Fibroblast of skin of left biceps (primary cell): ENCODE results near the gene THRB.

Experiments
- DNase-seq, 2 experiments: peaks; one replicate each; pipeline ENCODE4 v3.0.0-alpha.2; 2013; ENCODE audit warnings: low read depth in 2 of 2

THRB gene

DNA sequence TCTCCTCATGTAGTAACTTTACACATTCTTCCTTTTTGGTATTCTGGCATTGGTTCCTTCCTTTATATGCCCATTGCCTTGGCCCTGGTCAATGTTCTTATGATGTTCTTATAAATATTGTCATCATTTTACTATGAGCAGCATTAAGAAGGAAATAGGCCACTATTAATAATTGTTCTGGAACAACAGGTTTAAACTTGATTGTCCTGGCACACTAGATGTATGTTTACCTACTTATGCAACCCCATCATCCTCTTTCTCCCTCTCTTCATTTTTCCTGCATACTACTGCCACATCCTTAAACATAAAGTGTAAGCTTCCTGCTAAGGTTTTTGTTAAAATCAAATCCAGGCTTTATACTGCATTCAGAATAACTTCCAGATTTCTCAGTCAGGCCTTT is 114.7 kb downstream of the THRB start:
- no peak for DNase-seq

DNA sequence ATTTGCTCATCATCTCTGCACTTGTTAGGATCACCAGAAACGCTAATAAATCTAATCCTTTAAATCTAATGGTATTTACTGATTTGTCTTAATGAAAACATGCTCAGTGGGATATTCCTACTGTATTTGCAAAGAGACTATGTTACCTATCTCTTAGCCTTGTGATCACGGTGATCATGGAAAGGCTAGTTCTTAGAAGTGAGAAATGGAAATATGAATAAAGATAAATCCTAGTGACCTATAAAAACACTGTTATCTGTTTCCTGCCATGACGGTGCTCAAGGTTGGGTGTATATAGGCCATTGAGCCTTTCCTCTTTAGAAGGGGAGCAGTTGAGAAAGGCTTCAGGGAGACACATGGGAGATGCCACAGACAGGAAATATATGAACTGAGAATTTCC is 116.3 kb downstream of the THRB start:
- DNase-seq = no peak

DNA sequence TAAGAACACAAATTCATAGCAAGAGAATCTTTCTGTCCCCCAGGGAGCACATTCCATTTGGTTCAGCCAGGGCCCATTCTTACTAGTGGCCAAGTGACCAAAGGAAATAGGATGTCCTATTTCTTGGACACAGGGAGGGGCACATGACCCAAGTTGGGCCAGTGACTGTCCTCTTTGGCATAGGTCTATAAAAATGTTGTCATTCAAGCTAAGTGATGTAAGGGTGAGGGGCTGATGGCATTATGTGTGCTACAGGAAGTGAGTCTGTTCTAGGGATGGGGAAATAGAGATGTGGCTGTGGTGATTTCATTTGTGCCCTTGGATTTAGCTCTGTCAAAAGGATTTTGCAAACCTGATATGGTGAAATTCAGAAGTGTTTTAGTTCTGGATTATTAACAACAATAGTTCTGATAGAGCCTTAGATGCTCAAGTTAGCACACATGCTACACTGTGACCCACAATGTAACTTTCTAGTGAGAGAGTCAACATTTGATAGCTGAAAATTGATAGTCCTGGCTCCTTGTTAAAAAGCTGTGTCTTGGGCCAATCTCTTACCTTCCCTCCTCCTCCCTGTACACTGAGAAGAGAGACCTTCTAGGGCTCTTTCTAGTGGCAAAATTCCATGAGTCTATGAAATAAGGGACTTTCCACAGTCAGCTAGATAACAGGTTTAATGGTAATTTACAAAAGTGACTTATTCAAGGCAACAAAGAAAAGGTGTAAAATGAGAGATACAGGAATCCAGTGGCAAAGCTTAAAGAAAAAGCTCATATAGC is 117.2 kb downstream of the THRB start:
- DNase-seq = no peak

DNA sequence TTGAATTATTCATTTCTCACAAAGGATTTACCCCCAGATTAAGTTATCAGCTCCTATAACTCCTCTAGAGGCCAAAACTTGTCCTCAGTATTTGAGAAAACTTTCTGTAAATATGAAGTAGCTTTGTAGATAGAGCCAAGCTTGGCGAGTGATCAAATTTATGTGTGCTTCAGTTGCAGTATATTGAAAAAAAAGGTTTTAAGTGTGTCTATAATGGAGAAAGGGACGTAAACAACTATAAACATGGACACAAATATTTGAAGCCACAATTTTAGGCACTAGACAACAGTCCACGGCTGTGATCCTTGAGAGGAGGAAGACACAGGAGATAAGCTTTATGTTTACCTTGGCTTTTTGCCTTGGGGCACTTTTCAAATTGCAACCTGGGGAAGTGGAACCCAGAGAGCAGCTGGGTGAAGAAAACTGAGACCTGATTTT is 118.7 kb downstream of the THRB start:
- no peak for DNase-seq

DNA sequence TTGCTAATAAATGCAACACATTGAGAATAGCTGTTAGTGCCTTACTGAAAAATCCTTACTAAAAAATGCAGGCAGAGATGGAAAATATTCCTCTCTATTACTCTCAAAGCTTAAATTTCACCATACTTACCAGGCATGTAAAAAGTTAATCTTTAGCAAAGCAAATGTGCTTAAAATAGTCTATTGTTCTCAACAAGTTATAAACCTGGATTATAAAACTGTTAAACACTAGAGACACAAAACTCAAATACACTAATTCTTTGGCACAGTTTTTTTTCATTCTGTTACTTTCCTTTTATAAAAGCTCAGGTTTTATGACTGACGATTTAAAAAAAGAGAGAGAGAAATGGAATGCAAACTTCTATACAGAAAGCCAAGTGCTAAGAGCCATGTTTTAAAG is 119.8 kb downstream of the THRB start:
- no peak for DNase-seq

DNA sequence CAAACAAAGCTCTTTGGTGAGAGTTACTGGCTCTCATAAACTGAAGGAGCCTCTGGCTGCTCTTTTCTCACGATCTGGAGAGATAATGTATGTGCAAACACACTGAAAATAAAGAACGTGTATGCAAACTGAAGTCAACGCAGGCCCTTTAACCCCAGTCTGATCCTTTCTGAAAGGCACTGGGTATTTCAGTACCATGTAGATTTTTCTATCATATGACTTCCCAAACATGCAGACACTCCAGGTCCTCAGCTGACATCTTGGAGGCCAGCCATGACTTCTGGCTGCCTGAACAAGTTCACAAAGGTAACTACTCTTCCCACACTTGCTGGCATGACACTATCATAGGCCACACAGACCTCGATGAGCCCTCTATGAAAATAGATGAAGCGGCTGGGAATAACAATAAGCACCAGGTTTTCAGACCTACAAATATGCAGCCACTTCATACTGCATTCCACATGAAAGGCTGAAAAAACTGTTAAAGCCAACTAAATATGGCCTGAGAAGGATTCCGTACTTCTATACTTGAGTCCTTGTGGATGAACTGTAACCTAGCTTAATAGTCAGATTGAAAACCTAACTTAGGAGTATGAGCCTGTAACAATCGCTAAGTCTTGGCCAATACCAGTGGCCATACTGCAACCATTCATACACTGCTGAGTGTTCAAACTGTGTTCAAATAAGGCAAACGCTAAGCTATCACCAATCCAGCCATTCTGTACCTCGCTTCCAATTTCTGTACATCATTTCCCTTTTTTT is 121.3 kb downstream of the THRB start:
- DNase-seq = no peak

DNA sequence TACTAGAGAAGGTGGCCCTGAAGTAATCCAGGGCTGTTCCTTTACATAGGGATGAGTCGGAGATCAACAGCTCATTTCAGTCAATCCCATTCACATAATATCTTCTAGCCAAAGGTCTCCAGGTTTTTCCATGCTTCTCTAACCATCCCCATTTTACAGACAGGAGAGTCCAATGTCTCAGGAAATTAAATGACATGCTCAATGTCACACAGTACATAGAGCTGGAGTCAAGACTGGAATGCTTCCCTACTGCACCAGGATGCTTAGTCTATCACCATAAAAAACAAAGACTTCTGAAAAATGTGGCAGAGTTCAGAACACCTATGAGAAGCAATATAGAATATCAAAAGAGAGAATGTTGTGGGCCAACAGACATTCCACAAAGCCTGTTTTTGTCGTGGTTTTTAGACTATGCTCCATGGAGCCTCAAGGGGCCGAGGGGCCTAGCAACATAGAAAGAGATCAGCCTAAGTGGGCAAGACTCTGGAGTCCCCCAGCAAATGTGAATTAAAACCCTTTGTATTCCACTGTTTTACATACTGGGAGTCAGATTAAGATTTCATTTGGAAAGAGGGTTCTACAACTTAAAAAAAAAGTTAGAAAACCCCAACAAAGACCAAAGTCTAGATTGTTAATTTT is 122.0 kb downstream of the THRB start:
- no peak for DNase-seq

DNA sequence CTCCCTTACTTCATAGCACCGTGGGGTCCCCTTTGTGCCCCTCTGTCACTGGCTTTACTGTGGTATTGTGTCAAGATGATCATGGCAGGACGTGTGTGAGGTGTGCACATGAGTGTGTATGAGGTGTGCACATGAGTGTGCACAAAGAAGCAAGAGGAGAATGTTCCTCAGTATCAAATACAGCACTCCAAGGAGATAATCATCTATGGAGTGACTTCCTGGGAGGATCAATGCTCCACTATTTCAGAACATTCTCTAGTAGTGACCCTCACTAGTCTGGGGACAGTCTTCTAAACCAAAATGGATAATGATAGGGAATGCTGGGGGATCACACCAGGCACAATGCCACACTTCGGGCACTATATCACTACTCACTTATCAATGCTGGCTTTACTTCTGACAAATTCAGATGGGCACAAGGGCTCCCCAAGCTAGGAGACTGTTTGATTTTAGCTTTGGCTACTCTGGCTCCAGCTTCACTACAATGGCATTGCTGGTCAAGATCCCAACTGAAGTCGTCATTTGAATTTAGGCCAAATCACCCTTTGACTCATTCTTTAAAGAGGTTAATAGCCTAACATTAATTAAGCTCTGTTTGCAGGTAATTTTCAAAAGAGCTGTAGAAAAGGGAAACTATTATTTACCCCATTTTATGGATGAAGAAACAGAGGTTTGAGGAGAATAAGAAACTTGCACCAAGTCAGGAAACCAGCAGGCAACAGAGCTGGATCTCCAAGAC is 124.1 kb downstream of the THRB start:
- DNase-seq = no peak

DNA sequence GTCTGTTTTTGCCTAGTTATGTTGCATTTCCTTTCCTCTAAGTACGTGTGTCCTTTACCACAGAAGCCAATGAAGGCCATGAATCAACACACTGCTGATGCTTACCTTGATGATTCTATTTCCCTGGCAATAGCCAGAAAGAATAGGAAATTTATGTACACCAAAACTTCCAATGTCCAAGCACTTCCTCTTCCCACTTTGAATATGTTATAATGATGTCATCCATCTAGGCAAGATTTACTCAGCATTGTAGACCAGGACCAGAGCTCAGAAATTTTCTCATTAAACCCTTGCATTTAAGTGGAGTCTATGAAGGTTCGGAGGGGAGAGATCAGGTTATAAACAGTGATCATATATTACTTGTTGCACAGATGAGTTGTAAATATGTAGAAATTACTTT is 126.0 kb downstream of the THRB start:
- DNase-seq = no peak

DNA sequence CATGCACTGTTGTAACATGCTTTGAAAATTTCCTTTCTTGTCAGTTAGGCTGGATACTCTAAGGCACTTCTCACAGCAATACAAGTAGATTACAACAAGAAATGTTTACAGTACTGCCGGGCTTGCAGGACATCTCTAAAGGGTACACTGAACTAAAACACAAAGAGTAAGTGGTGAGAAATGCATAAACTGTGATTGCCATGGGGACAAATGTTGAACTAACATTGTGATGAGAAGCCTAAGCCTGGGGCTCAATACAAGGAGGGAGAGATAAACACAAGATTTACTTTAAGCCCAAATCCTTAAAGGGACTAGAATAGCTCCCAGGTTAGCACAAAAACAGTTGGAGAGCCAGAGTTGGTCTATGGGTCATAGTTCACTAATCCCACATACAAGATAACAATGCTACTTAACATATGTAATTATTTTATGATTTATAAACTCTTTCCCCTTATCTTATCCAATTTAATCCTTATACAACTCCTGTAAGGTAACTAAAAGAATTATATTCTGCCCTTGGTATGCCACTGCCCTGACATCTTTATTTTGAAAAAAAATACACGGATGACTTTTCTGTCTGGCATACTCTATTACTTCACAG is 126.9 kb downstream of the THRB start:
- no peak for DNase-seq

DNA sequence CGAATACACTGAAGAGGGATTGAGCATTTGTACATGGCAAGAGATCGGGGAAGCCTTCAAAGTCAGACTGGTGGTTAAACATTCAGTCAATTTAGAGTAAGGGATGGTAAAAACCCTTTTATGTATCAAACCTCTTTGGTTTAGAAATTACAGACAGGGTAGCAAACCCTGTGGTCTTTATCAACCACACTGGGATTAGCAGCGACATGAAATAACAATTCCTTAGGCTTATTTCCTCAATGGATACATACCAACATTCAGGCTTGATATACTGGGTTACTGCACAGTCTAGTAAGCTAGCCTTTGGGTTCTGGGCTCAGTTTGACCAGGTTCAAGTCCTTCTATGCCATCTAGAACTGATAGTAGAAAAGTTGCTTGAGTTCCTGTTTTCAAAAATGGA is 127.4 kb downstream of the THRB start:
- DNase-seq = no peak

DNA sequence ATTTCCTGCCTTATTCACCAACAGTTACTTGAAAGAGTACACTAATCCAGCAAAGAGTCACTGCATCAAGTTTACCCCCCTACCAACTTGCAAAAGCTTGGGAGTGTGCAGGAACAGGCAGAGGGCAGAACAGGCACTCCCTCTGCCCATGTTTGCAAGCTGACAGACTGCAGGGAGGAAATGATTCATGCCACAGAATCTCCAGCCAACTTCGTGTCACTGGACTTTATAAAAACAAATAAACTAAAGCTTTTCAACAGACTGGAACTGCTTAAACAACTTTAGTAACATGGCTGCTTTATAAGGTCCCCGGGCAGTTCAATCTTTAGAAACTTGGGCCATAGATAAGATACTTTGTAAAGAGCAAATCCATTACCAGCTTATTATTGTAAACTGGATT is 129.5 kb downstream of the THRB start:
- no peak for DNase-seq

DNA sequence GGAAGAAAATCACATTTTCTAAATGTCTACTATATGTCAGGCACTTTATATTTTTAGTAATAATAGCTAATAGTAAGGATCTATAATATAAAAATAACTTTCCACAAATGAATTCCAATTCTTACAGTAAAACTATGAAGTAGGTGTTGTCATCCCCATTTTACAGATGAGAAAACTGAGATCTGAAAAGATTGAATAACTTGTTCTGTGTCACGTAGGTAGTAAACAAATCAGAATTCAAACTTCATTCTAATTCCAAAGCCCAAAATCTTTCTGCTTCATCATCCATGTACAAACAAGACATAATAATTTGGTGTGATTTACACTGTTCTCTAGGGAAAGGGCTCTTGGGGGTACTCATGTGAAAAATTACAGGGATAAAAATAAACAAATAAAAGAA is 130.3 kb downstream of the THRB start:
- DNase-seq = no peak

DNA sequence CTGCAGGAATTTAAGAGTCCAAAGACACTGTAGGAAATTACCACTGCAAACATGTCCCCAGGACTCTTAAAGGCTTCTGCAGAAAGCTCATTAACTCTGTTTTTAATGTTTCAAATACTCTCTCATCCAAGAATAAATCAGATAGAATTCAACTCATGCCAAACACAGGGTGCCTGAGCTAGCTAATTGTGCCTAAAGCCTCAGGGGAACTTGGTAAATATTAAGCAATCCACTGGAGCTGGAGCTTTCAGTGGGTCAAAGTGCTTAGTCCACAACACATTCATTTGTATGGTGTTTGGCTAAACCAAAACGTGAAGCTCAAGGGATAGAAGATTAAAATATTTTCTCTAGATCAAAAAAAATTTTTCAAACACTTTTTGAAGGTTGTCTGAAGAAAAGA is 131.4 kb downstream of the THRB start:
- no peak for DNase-seq

DNA sequence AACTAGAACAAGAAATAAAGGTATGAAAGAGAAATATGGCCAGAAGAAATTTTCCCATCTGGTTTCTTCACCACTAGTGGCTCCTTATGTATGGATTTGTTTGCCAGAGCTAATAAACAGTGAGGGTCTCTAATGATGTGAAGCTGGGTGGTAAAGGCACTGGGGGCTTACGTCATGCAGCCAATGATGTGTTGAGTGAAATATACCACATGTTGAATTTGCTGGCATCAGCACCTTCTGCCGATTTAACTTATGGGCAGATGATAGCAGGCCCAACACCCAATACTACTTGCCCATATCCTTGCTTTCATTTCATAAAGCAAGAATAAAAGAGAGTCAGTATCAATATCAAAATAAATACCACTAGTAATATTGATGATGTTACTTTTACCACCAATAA is 133.0 kb downstream of the THRB start:
- DNase-seq = no peak

DNA sequence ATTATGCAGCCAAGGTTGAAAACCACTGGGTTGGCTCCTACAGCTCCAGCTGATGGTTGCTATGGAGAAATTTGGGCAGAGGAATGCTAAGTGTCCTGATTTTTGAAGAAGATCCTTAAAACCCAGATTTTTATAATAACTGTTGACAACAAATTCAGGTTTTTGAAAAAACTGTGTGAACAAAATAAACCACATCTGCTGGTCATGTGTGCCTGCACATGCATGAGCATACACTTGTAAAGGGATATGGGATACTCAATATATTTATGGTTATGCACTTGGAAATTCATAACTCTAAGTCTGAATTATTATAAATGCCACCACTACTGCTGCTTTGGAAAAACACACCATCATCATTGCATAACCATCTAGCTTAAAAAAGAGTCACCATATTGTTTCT is 133.7 kb downstream of the THRB start:
- DNase-seq = no peak

DNA sequence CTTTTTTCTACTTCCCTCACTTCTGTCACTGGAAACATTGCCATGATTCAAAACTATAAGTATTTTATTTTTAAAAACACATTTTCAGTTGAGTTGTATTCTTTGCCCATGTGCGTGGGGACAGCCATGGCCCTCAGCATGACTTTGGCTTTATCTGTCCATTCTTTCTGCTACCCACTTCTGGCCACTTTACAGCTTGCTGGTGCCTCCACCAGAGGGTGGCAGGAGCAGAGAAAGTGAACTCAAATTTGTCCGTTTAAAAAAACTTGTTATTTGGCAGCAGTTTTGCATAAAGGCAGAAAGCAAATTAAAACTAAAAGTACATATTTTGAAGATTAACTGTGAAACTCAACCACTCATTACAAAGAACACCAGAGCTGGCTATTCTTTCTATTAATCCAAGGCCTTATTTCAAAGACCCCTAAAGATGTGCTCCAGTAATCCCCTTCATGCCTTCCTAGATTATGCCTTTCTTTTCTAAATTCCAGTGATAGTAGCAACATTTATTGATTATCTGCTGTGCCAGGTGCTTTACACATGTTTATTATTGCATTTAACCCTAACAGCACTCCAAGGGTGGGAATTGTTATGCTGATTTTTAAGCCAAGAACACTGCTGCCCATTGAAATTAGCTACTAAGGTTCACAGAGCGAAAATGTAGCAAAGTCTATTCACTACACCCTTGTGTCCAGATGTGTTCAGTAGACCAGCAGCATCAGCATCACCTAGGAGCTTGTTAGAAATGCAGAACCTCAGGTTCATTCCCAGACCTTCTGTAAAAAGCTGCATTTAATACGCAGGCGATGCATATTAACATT is 134.8 kb downstream of the THRB start:
- DNase-seq = no peak

DNA sequence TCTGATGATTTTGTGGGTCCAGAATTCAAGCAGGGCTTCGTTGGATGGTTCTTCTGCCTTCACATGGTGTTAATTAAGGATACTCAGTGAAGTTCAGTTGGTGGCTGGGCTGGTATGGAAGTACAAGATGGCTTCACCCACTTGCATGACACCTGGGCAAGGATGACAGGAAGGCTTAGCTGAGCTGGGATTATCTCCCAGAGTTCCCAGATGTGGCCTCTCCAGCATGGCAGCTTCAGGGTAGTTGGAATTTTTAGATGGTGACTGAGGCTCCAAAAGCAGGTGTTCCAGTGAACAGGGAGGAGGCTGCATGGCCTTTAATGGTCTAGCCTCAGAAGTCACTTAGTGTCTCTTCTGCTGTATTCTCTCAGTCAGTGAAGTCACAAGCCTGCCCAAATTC is 135.5 kb downstream of the THRB start:
- DNase-seq = no peak

DNA sequence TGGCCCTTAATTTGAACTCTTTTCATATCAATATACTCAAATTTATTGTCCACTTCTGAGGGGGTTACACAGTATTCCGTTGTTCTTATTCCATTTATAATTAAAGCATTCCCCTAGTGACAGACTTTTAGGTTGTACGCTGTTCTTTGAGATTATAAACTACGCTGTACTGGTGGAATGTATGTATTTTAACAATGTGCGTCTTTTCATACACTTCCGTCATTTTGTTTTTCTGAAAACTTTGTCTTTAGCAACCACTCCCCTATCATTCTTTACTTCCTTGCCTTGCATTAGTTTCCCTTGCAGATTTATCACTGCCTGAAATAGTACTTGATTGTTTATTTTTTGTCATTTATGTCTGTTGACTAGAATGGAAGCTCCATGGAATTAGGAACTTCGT is 137.0 kb downstream of the THRB start:
- no peak for DNase-seq

DNA sequence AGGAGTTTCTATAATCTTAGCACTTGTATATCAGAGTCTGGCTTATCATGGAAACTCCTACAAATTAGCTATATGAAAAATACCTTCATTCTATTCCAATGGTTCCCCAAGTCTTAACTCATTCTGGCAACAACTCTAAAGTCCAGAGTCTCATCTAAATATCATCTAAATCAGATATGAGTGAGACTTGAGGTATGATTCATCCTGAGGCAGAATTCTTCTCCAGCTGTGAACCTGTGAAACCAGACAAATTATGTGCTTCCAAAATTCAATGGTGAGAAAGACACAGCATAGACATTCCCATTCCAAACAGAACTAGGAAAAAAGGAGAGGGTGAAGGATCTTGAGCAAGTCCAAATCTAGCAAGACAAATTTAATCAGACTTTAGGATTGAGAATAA is 138.8 kb downstream of the THRB start:
- no peak for DNase-seq

DNA sequence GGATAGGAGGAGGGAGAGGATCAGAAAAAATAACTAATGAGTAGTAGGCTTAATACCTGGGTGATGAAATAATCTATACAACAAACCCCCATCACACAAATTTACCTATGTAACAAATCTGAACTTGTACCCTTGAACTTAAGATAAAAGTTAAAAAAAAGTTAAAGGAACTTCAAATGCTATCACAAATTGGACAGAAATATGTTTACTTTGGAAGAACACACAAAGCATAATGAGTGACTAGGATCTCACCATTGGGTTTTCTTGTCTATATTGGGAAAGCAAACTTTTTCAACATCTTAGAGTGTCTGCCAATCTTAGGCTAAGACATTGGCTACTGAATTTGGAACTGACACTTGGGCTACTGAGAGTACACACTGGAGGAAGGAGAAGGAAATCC is 140.4 kb downstream of the THRB start:
- DNase-seq = no peak
